Prostate gland (tissue), 2 donors: ENCODE data around the gene CRTC2. TPM values are rescaled to one million over a fixed set of nuclear protein-coding genes. Genes with fewer than 3 reads are reported as not detected.
A peak's percentile ranks its signal among the peaks of the same experiment; 100 is the strongest.

Experiments
- DNase-seq: peaks from one replicate; pipeline ENCODE4 v3.0.0-alpha.2; 2019; ENCODE audit warnings: low spot score
- H3K27ac ChIP-seq, 2 donors: fragments of 200-600 bp; sonication (generic); 2 replicates each; pipeline ENCODE4 v1.5.1; 2017 to 2019
- H3K27me3 ChIP-seq: fragments of 200-600 bp; sonication (generic); replicated peaks from 2 replicates; pipeline ENCODE4 v1.5.1; 2019; ENCODE audit not compliant: insufficient read depth
- H3K36me3 ChIP-seq, 2 donors: fragments of 200-600 bp; sonication (generic); 1 replicate in 1 of 2; 2 replicates in 1 of 2; pipeline versions ENCODE4 v1.5.1 to v1.8.1; 2017 to 2019
- H3K4me1 ChIP-seq: fragments of 200-600 bp; sonication (generic); replicated peaks from 2 replicates; pipeline ENCODE4 v1.5.1; 2019
- H3K4me3 ChIP-seq, 2 donors: fragments of 200-600 bp; sonication (generic); 2 replicates each; pipeline ENCODE4 v1.5.1; 2017 to 2019
- H3K9me3 ChIP-seq: fragments of 200-600 bp; sonication (generic); 2 replicates; pipeline ENCODE4 v1.5.1; 2017
- CTCF ChIP-seq, 4 experiments: fragments of 200-600 bp in 2 of 4; fragments of 450-650 bp in 2 of 4; sonication (generic) in 2 of 4; IDR thresholded peaks; 1 replicate in 3 of 4; 2 replicates in 1 of 4; pipeline ENCODE4 v1.5.1; 2016 to 2019; ENCODE audit warnings: antibody characterized with exemption in 4 of 4, mild to moderate bottlenecking in 2 of 4, moderate library complexity in 2 of 4
- POLR2A ChIP-seq: fragments of 450-650 bp; IDR thresholded peaks from one replicate; pipeline ENCODE4 v1.6.1; 2016; ENCODE audit warnings: antibody characterized with exemption, mild to moderate bottlenecking
- POLR2AphosphoS5 ChIP-seq: sonication (generic); formaldehyde crosslinking; IDR thresholded peaks from one replicate; pipeline ENCODE4 v1.6.1; 2017; ENCODE audit warnings: antibody characterized with exemption
- WGBS: methylation state at CpG from one replicate; pipeline ENCODE4 v1.1.5; 2018; 5-methylcytosine and 5-hydroxymethylcytosine counted together
- intact Hi-C: fragments of 100-400 bp; cut with DNase I; formaldehyde crosslinking; loops from one replicate; pipeline ENCODE4 v1.14.2; 2022
- total RNA-seq, 2 donors: library from RNA; depleted of rRNA; stranded (reverse); fragments of >200 nt; gene quantifications; one replicate each; pipeline ENCODE4 v1.1.0, GENCODE V29; 2016

Gene CRTC2
- total RNA-seq, 2 donors from 2014 or later = 18.5 to 30.2 TPM

- no peak overlapping the region for H3K4me3 ChIP-seq
- 88% methylated on average over 11 of the region's 11 CpGs for WGBS
- no peak for TF ChIP-seq POLR2AphosphoS5
- no peak for TF ChIP-seq CTCF (IDR thresholded peaks at IDR 0.05)
- TF ChIP-seq POLR2A = no peak
- intact Hi-C loops = no loop called here
- no peak overlapping the region for H3K27ac ChIP-seq
- no peaks in the 10 kb centered on the region for H3K27me3 ChIP-seq
- H3K9me3 ChIP-seq = no peaks in the 10 kb centered on the region
- H3K36me3 ChIP-seq = peaks cover 15 to 19% of the 10 kb centered on the region in 2 donors
- H3K4me1 ChIP-seq = no peaks in the 10 kb centered on the region
- no peak for DNase-seq
Observed at GRCh38 chr1:153951183-153951582, 7.2 kb downstream of the CRTC2 start.

- 10% methylated on average over 21 of the region's 28 CpGs for WGBS
- H3K27me3 ChIP-seq = no peaks in the 10 kb centered on the region
- peak; percentile 71 for DNase-seq
- no peaks in the 10 kb centered on the region for H3K4me1 ChIP-seq
- no peaks in the 10 kb centered on the region for H3K9me3 ChIP-seq
- H3K27ac ChIP-seq = peak within 1 kb of the TSS; percentile 92 to 96
- H3K4me3 ChIP-seq = peak within 1 kb of the TSS; percentile 92 to 95
- intact Hi-C loops = loop anchor here (5.0 kb wide), 3 partner anchors 41 to 149 kb away; partner anchors contain the start of gene RAB13
- TF ChIP-seq POLR2A = no peak
- peak; percentile 92 to 93 (median 93) for TF ChIP-seq CTCF (IDR thresholded peaks at IDR 0.05)
- TF ChIP-seq POLR2AphosphoS5 = peak; percentile 48
- H3K36me3 ChIP-seq = peaks cover 8% of the 10 kb centered on the region in 2 donors
Observed at GRCh38 chr1:153946622-153947241, 11.7 kb downstream of the CRTC2 start, which contains the start of gene DENND4B. TSS of gene DENND4B (minus strand) at chr1:153946718. CDS start at chr1:153944374, 2,344 bp downstream.

- peaks cover under 1 to 2% of the 10 kb centered on the region in 2 donors for H3K36me3 ChIP-seq
Observed at GRCh38 chr1:153945795-153946621, 12.4 kb downstream of the CRTC2 start.

GRCh38 chr1:153945131-153945794, 13.1 kb downstream of the CRTC2 start:
- Histone ChIP-seq H3K9me3 (no peaks in the 10 kb centered on the region), H3K27ac (peak overlapping the region; percentile 92 to 96), H3K36me3 (no peaks in the 10 kb centered on the region), H3K4me3 (peak overlapping the region; percentile 92 to 95), H3K4me1 (no peaks in the 10 kb centered on the region), H3K27me3 (no peaks in the 10 kb centered on the region)
- WGBS = 39% methylated on average over 12 of the region's 12 CpGs
- TF ChIP-seq POLR2A (no peak), CTCF (IDR thresholded peaks at IDR 0.05) (no peak), POLR2AphosphoS5 (no peak)
- intact Hi-C loops = loop anchor here (5.0 kb wide), 3 partner anchors 42 to 148 kb away; partner anchors contain the start of gene RAB13
- DNase-seq = no peak

More at GRCh38 chr1:153945795-153946621, 12.4 kb downstream of the CRTC2 start:
- DNase-seq = peak; percentile 61
- TF ChIP-seq POLR2AphosphoS5 (peak; percentile 59), CTCF (IDR thresholded peaks at IDR 0.05) (no peak), POLR2A (peak; percentile 73)
- Histone ChIP-seq H3K4me3 (peak overlapping the region; percentile 92 to 95), H3K27me3 (no peaks in the 10 kb centered on the region), H3K4me1 (no peaks in the 10 kb centered on the region), H3K9me3 (no peaks in the 10 kb centered on the region), H3K27ac (peak overlapping the region; percentile 92 to 96)
- WGBS = under 1% methylated on average over 52 of the region's 95 CpGs
- intact Hi-C loops = loop anchor here (5.0 kb wide), 3 partner anchors 41 to 149 kb away; partner anchors contain the start of gene RAB13
